GM21381 (cell line): ENCODE data around the gene SLC25A21.
"Not testable (repeated sequence)": the region's sequence is repeated elsewhere in the genome, so short reads cannot be mapped to it uniquely, and the experiment has no call there.

Source experiments
- ATAC-seq: cut with Tn5 transposase; IDR thresholded peaks from one replicate; pipeline ENCODE4 v1.9.1; 2021; ENCODE audit warnings: mild to moderate bottlenecking, moderate library complexity; ENCODE audit not compliant: unreplicated experiment

Gene SLC25A21

GRCh38 chr14:36900846-36901245, 271.6 kb downstream of the SLC25A21 start:
- no peak for ATAC-seq

DNA sequence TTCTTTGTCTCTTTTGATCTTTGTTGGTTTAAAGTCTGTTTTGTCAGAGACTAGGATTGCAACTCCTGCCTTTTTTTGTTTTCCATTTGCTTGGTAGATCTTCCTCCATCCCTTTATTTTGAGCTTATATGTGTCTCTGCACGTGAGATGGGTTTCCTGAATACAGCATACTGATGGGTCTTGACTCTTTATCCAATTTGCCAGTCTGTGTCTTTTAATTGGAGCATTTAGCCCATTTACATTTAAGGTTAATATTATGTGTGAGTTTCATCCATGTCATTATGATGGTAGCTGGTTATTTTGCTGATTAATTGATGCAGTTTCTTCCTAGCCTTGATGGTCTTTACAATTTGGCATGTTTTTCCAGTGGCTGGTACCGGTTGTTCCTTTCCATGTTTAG, 276.1 kb downstream of the SLC25A21 start:
- ATAC-seq = not testable (repeated sequence)

DNA sequence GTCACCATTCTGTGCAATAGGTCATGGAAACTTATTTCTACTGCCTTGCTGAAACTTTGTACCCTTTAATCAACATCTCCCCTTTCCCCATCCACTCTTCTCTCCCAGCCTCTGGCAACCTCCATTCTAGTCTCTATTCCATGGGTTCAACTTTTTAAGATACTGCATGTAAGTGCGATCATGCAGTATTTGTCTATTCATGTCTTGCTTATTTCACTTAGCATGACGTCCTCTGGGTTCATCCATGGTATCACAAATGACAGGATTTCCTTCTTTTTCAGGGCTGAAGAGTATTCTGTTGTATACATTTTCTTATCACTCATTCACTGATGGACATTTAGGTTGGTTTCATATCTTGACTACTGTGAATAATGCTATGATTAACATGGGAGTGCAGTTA, 288.4 kb downstream of the SLC25A21 start:
- no peak for ATAC-seq

DNA sequence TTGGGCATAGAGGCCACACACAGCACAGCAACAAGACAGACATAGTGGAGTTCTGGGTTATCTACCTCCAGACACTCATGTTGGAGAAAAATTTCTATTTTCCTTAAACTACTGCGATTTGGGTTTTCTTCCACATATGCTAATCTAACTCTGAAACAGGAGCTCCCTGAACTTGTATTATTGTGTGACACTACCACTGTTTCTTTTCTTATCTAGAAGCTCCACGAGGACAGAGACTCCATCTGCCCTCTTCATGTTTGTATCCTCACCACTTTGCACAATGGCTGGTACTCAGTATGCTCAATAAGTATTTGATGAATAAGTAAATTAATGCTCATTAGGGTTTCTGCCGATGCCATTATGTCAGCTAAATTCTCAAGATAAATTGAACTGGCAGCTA, 292.1 kb downstream of the SLC25A21 start:
- ATAC-seq = no peak

GRCh38 chr14:36879558-36879957, 292.8 kb downstream of the SLC25A21 start:
- ATAC-seq = no peak

- no peak for ATAC-seq
Measured at GRCh38 chr14:36874396-36875138, 297.8 kb downstream of the SLC25A21 start.

- ATAC-seq = no peak
Measured at GRCh38 chr14:36870776-36871175, 301.6 kb downstream of the SLC25A21 start.

- ATAC-seq = no peak
Measured at GRCh38 chr14:36869125-36869524, 303.3 kb downstream of the SLC25A21 start.

DNA sequence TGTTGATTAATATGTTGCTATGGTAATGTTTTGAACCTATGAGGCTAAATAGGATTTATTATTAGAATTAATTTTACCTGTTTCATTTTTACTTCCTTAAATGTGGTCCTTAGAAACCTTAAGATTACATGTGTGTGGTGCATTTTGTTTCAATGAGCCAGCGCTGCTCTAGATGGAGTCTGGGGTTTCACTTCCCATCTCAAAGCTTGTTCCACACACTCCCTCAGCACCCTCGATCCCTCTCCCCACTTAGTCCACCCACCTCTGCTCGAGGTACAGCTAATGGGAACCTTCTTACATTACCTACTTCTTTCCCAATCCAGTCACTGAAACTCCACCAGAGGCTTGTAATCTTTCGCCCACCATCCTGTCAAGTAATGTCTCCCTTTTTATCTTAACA, 305.5 kb downstream of the SLC25A21 start:
- no peak for ATAC-seq

GRCh38 chr14:36863271-36863670, 309.1 kb downstream of the SLC25A21 start:
- no peak for ATAC-seq

GRCh38 chr14:36862237-36862636, 310.2 kb downstream of the SLC25A21 start:
- not testable (repeated sequence) for ATAC-seq

GRCh38 chr14:36860831-36861230, 311.6 kb downstream of the SLC25A21 start:
- no peak for ATAC-seq

DNA sequence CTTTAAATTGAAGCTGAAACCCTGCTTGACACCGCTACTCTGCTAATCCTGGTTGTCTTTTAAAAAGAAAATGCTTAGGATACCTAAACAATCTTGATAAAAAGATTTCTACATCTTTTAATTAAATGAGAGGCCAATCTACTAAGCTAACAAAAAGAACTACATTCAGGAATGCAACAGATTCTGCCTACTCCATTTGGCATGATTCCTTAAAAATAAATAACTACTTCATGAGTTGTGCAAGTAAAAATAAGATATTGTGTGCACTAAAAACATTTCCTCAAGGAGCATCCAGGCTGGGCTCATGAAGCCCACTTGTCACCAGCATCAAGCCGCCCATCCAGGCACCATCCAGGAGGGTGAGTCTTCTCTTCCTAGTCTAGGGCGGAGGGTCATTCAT, 313.3 kb downstream of the SLC25A21 start:
- no peak for ATAC-seq

- ATAC-seq = no peak
Measured at GRCh38 chr14:36857842-36858445, 314.5 kb downstream of the SLC25A21 start.

DNA sequence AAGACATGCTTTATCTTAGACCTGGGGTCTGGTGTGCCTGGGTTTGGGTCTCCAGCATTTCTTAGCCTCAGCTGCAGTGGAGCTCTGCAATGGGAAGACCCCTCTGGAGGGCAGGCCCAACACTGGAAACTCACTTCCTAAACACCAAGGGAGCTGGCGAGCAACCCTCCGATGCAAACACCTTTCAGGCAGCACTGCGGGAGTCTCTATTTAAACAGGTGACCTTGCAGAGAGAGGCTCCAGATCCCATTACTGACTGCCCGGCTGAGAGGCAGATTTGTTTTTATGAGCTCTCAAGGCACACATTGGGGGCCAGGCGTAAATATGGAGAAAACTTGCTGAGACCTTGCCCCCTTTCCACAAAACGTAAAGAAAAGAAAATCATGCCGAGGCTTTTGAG, 315.3 kb downstream of the SLC25A21 start:
- no peak for ATAC-seq

- ATAC-seq = no peak
Measured at GRCh38 chr14:36856095-36856878, 316.1 kb downstream of the SLC25A21 start.

- no peak for ATAC-seq
Measured at GRCh38 chr14:36855396-36855795, 317.0 kb downstream of the SLC25A21 start.

DNA sequence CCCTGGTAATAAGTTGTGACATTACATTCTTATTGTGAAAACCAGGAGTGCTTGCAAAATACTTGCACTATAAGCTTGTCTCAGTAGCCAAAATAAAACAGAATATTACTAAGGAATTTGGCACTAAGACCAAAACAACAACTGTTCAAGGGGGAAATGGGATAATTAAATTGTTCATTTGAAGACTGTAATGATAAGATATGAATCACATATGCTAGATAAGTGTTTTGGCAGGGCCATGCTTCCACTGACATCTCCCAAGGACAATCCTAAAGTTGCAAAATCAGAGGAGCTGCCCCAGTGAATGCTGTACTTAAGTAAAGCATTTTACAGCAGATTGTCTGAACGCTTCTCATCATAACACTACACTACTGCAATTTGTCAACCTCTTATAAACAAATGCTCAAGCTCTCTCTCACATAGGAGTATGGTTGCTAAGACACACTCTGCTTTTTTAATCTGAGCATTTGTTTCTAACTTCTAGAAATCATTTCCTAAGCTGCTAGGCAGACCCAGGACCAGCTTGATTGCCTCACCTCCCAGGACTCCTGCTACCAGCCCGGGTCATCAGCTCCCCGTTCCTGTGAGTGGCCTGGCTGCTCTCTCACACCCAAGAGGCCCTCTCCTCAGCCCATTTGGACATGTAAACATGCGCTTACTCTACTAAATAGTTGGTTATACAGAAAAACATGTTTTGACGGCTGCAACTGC, 319.3 kb downstream of the SLC25A21 start:
- no peak for ATAC-seq

GRCh38 chr14:36848213-36848612, 324.2 kb downstream of the SLC25A21 start:
- no peak for ATAC-seq

DNA sequence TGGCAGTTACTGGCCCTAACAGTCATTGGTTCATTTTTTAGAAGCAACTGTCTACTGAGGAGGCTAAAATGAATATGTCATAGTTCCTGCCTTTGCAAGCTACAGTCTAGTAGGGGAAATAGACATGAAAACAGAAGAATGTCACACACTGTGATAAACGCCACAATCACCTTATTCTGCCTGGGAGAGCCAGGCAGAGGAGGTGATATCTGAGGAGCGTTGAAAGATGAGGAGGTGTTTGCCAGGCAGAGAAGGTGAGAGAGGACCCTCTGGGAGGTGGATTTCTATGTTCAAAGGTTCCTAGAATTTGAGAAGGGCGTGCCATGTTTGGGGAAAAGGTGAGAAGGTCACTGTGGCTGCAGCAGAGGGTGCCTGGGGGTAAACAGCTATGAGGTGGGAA, 325.0 kb downstream of the SLC25A21 start:
- no peak for ATAC-seq

GRCh38 chr14:36845356-36846012, 326.9 kb downstream of the SLC25A21 start:
- ATAC-seq = no peak
